Suppressor macrophage treated with lipopolysaccharide for 4 hours (primary cell): ENCODE results near the gene RDH14.
A peak's percentile ranks its signal among the peaks of the same experiment; 100 is the strongest.

Experiments used
- DNase-seq: peaks from one replicate; pipeline ENCODE4 v3.0.0-alpha.2; 2020

RDH14 gene

GRCh38 chr2:18560797-18561085 is 288 bp upstream of the RDH14 start:
- no peak for DNase-seq

- no peak for DNase-seq
Observed at GRCh38 chr2:18559531-18560030, 872 bp downstream of the RDH14 start.

GRCh38 chr2:18558458-18558857 is 2.0 kb downstream of the RDH14 start:
- DNase-seq, result no peak

DNA sequence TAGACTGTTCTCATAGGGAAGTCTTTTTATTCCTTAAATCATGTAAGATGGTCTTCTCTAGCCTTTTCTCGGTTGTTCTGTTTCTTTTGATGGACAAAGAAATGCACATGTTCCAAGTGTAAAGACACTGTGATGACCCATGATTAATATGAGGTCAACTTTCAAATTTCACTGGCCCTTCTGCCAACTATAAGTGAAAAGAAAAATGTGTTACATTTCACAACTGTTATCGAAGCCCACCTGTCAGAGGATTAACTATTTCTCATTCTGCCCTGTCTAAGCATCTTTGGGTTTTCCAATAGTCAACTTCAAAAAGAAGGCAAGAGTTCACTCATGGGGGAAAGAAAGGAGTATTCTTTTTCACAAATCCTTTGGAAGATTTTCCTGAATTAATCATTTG is 3.3 kb downstream of the RDH14 start:
- no peak for DNase-seq

GRCh38 chr2:18552351-18553077 is 7.9 kb downstream of the RDH14 start:
- DNase-seq, result no peak

- no peak for DNase-seq
Observed at GRCh38 chr2:18551623-18552022, 8.8 kb downstream of the RDH14 start.

DNA sequence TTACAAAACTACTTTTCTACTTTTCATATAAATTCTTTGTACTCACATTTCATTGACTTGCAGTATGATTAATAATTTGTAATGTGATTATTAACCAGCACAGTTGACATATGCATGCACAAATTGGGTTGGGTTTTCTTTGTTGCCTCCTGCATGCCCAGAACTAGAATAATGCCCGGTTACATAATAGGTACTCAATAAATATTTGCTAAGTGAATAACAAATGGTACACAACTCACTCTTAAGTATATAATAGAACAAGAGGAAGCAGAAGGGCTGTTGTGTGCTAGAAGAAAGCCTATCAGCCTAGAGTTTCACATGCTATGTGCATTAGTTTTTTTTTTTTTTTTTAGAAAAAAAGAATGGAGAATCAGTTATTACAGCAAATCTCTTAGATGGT is 9.3 kb downstream of the RDH14 start:
- DNase-seq, result no peak

DNA sequence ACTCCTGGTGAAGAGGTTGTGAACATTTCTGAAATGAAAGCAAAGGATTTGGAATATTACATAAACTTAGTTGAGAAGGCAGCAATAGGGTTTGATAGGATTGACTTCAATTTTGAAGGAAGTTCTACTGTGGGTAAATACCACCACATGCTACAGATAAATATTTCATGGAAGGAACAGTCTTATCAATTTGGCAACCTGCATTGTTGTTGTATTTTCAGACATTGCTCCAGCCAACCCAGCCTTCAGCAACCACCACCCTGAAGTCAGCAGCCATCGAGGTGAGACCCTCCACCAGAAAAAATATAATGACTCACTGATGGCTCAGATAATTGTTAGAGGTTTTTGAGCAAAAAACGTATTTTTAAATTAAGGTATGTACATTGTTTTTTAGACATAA is 10.0 kb downstream of the RDH14 start:
- no peak for DNase-seq

DNA sequence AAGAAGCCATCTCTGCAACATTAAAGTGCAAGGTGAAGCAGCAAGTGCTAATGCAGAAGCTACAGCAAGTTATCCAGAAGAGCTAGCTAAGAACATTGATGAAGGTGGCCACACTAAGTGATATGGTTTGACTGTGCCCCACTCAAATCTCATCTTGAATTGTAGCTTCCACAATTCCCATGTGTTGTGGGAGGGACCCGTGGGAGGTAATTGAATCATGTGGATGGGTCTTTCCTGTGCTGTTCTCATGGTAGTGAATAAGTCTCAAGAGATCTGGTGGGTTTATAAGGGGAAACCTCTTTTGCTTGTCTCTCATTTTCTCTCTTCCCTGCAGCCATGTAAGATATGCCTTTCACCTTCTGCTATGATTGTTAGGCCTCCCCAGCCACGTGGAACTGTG is 11.4 kb downstream of the RDH14 start:
- DNase-seq, result no peak

GRCh38 chr2:18548621-18549020 is 11.8 kb downstream of the RDH14 start:
- DNase-seq, result no peak

DNA sequence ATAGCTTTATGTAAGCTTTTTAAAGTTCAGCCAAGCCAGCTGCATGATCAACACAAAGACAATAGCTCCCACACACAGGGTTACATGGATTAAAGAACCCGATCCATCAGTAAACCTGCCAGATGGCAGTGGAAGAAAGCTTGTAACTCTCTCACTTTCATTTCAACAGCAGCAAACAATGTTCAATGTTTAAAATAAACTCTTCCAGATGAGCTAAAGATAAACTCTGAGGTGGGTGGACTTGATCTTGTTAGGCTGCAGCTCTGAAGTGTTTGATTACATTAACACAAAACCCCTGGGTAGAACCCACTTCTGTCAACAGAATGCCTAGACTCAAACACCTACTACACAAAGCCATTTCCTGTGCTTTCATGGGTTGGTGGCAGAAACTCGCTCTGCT is 13.9 kb downstream of the RDH14 start:
- DNase-seq, result no peak

- no peak for DNase-seq
Observed at GRCh38 chr2:18545384-18545783, 15.1 kb downstream of the RDH14 start.

DNA sequence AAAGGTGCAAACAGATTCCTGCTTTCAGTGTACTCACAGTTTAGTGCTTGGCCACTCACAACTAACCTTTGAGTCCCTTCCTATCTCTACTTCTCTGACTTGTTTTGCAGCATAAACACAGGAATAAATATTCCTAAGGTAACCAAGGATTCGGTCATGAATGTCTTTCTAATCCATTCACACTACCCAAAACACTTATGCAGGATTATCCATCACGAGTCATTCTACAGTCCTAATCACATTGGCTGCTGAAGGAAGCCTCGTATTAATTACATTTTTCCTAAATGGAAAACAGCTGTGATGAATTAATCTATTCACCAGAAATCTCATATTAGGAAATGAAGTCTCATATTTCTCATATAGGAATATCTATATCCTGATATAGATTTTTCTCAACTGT is 16.3 kb downstream of the RDH14 start:
- DNase-seq, result no peak

GRCh38 chr2:18540872-18541271 is 19.6 kb downstream of the RDH14 start:
- DNase-seq, result no peak

DNA sequence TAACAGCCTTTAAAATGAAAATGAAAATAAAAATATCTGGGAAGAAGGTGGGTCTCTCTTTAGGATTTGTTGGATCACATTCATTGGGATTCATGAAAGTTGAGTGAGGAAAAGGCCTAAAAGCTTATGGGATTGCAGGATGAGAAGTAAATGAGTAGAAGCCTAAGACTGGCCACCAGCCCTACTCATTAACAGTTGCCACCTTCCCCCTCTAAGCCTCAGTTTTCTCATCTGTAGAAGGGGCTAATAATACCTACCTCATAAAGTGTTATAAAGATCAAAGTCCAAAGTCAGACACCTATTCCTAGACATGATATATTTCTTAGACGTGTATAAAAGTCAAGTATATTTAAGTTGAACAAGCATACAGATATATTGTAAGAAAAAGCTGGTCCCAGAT is 23.8 kb downstream of the RDH14 start:
- DNase-seq, result no peak

DNA sequence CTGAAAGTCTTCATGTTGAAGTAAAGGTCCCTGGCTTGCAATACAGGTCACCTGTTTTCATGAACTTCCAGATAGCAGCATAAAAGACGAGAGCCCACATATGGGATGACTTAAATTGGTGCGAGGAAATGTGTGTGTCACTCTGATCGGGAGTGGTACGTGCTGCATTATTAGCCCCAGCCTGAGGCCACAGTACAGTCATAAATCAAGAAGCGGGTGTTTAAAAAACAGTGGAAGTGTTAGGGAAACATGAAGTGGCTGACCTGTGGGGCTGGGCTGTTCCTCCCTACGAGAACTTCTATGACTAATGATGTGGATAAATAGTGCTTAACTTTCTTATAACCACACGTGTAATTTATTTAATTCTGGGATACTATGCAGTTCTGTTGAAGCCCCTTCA is 24.4 kb downstream of the RDH14 start:
- no peak for DNase-seq

DNA sequence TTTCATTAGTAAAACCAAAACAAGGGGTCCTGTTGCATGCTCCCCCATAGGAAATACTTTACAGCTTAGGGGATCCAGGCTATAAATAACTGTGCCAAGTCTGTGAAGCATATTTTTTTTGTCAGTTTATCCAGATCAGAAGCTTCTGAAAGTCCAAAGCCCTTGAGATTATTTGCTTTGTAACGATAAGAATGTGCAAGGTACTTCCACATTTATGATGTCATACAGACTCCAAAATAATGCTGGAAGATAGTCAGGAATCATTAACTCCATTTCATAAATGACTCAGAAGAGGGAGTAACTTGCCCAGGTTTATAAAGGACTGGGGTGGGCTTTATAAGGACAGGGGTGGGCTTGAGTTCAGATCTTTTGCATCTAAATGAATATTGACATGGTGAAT is 29.3 kb downstream of the RDH14 start:
- DNase-seq, result no peak

- DNase-seq, result no peak
Observed at GRCh38 chr2:18527822-18528221, 32.6 kb downstream of the RDH14 start.

GRCh38 chr2:18527326-18527725 is 33.1 kb downstream of the RDH14 start:
- no peak for DNase-seq

- no peak for DNase-seq
Observed at GRCh38 chr2:18526429-18526828, 34.0 kb downstream of the RDH14 start.

- no peak for DNase-seq
Observed at GRCh38 chr2:18525852-18526251, 34.6 kb downstream of the RDH14 start.

GRCh38 chr2:18525236-18525635 is 35.2 kb downstream of the RDH14 start:
- DNase-seq, result no peak

DNA sequence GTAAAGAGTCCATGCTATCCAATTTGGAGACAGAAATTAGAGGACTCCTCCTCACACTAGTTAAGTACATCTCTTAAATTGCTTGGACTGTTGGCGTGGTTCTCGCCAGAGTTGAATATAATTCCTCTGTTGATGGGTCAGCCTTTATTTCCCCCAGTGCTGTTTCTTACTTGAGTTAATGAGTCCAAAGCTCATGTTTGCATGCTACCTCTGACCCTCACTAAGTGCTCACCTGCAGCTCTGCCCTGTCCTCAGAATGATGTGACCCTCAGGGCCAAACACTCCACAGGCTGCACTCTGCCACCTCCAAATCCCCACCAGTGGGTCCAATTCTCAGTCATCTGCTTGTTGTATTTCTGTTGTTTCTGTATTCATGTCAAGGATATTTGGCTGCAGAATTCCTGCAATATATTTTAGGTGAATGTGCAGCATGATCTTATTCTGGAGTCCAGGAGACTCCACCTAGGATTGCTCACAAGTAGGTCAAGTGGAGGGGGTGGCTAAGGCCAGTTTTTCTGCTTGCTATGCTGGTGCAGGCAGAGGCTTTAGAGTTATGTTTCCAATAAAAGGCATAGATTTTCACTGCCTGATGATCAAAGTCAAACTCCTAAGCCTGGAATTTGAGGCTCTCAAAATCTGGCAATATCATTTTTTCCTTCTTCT is 37.8 kb downstream of the RDH14 start:
- no peak for DNase-seq

DNA sequence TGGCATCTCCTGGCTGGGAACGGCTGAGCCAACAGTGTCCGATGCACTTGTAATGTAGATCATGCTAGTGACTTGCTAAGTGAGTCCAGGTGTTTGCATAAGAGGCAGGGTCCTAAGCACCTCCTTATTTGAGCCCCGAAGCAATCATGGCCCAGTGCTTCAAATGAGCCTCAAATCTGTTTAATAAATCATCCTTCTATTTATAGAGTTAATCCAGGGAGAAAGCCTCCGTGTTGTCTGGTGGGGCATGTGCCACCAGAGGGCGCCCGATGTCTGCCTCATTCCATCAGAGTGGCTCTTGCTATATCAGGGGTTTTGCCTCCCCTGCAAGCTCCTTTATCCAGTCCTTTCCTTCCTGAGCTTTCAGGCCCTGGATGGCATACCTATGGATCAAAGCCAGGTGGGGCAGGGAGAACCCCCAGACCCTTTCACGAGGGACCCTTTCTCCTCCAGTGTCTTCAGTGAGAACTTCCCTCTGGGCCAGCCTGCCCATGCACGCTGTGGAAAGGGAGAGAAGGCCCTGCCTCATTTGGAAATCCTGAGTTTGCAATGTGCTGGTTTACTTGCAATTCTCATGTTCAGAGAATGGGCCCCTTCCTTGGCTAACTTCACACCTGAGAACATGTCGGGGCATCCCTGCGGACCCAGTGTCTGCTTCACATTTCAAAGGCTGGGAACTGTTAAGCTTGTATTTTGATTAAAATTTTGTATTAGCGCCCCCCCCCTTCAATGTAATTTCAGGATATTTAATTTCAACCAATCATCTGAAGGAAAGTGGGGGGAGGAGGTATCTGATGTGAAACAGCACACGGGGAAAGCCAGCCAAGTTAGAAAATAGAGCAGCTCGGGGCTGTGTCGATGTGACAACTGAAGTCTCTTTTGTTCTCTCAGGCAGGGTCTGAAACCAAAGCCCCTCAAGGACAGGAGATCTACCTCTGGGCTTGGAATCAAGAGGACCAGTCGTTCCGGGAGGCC is 39.7 kb downstream of the RDH14 start:
- peak; percentile 75 for DNase-seq
